GM15510 (cell line): Measurements from ENCODE around the gene RGPD8.
"Not testable (repeated sequence)": the region's sequence is repeated elsewhere in the genome, so short reads cannot be mapped to it uniquely, and the experiment has no call there.

Experiments
- POLR2A ChIP-seq: IDR thresholded peaks from 3 replicates; pipeline ENCODE4 v1.6.1; 2011; ENCODE audit warnings: borderline replicate concordance; ENCODE audit not compliant: insufficient read length; ENCODE audit errors: extremely low read depth

RGPD8 gene

GRCh38 chr2:112433480-112433879 lies at the start of gene RGPD8:
TSS of gene RGPD8 (minus strand) at chr2:112433645. CDS start at chr2:112433453, 192 bp downstream.
- not testable (repeated sequence) for TF ChIP-seq POLR2A

DNA sequence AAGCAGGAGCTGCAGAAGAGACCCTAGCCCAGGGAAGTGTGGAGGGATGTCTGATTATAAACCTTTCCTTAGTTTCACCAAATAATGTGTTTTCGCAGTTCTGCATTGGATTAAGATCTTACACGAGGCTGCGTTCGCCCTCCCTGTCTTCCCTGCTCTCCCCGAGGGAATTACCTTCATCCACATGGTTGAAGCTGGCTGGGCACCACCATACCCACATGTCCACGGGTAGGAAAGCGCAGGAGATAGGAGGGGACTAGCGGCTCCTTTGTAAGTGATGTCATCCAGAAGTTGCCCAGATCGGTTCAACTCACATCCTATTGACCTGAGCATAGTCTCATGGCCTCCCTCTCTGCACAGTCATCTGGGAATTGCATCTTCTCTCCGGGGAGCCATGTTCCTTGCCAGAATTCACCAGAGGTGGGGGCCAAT lies 49.6 kb upstream of the RGPD8 start:
- no peak for TF ChIP-seq POLR2A

- TF ChIP-seq POLR2A: no peak
These were observed 49.0 kb upstream of the RGPD8 start for GRCh38 chr2:112482309-112483041.

DNA sequence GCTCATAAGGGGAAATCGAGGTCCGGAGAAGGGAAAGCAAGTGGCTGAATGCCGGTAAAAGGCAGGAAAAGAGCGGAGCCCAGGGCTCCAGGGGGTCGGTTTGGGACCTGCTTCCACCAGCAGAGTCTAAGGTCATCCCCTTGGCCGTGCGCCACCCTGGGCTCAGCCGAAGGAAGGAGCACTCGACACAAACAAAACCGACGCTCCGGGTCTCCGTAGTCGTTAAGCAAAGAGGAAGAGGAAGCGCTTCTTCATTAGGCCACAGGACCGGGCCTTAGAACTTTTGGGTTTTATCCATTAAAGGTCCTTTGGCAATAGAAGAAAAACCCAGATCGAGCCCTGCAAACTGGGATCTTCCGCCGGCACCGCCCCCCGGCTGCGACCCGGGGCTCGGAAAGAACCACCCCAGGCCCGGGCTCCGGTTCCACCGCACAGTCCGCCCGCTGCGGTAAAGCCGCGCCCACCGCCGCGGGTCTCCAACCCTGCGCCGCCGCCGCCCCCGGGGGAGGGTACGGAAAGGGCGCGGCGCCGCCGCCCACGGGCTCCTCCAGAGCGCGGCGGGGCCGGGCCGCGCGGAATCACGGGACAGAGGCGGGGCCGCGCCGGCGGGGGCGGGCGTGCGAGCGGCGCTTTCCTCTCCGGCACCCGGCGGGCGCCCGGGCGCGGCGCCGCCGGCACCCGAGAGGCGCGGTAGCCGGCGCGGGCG lies 48.2 kb upstream of the RGPD8 start, which contains the start of gene TTL:
TSS of gene TTL (plus strand) at position 629 of the 706 bp plus-strand sequence. CDS start 189 bp downstream, outside the sequence.
- peak; percentile 73 for TF ChIP-seq POLR2A

GRCh38 chr2:112481050-112481527 lies 47.6 kb upstream of the RGPD8 start:
- no peak for TF ChIP-seq POLR2A

GRCh38 chr2:112480530-112481049 lies 47.1 kb upstream of the RGPD8 start:
- TF ChIP-seq POLR2A: no peak

DNA sequence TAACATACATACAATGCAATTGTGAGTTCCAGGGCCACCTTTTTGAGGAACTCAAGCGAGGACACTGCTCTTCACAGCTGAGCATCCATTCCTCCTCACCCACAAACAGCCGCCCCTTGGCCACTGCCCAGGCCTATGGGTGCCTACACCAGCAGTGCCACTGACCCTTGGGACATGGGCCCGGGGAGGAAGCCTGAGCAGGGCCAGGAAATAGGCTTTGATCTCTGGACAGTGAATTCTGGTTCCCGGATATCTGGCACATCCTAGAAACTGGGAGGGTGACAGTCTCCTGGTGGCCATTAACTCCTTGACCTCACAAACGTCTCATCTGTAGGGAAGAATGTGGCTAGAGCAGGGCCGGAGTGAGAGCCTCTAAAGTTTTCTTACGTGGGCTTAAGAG lies 43.0 kb upstream of the RGPD8 start:
- TF ChIP-seq POLR2A: no peak

DNA sequence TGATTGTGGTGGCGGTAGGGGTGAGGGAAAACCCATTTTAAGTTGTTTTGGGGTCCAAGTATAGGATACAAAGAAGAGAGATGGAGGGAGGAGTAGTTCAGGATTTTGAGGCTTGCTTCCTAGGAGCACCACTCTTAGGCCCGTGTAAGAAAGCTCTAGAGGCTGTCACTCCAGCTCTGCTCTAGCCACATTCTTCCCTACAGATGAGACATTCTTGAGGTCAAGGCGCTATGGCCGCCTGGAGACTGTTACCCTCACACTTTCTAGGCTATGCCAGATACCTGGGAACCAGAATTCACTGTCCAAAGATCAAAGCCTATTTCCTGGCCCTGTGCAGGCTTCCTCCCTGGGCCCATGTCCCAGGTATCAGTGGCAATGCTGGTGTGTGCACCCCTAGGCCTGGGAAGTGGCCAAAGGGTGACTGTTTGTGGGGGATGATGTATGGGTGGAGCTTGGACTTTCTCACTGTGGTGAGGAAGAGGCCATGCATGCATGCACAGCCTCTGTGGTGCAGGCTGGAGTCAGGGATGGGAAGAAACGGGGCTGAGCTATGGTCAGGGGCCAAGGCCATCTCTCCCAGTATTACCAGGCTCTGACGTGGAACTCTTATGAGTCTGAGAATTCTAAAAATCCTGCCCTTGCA lies 41.5 kb upstream of the RGPD8 start:
- no peak for TF ChIP-seq POLR2A

GRCh38 chr2:112472547-112473263 lies 39.3 kb upstream of the RGPD8 start:
- TF ChIP-seq POLR2A: no peak

- no peak for TF ChIP-seq POLR2A
These were observed 31.9 kb upstream of the RGPD8 start for GRCh38 chr2:112465382-112465781.

GRCh38 chr2:112463256-112463655 lies 29.8 kb upstream of the RGPD8 start:
- no peak for TF ChIP-seq POLR2A

DNA sequence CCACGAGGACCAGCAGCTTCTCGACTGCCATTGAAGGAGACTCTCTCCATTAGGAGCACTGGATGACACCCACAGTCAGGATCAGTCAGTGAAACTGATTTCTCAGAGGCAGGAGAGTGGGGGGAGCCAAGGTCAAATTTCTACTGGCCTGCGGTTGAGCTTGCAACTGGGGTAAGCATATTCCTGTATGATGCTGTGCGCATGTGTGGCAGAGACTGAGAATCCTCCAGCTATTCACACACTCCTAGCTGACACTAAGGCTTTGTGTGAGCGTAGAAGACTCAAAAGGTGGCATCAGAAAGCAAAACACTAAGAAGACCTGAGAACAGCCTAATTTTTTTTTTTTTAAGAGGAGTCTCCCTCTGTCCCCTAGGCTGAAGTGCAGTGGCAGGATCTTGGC lies 28.7 kb upstream of the RGPD8 start:
- TF ChIP-seq POLR2A: no peak

DNA sequence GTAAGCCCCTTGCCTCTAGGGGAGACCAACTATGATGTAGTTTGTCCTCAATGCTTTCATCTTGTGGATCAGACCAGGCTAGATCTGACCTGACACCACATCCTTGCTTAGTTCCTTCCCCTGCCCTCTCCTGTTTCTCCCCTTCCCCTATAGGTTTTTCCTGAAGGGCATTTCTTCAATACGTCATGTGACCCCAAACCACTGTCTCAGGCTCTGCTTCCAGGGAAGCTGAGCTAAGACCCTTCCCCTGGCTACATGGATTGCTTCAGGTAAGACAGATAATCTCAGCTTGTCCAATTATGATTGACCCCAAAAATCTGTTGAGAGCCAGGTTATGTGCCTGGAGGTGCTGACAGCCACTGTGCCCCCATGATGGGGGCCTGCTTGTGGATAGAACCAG lies 25.9 kb upstream of the RGPD8 start:
- no peak for TF ChIP-seq POLR2A

- no peak for TF ChIP-seq POLR2A
These were observed 21.1 kb upstream of the RGPD8 start for GRCh38 chr2:112454586-112454985.
